Caco-2 (cell line): Measurements from ENCODE around the gene OR52B6. TPM values are rescaled to one million over a fixed set of nuclear protein-coding genes. Genes with fewer than 3 reads are reported as not detected.

Experiments used
- BruUV-seq: library from RNA; stranded (reverse); fragments of 400-500 nt; replicated peaks from 2 replicates; lab custom pipeline; 2021; lab: Mats Ljungman, UMichigan
- CTCF ChIA-PET: fragments of 300-600 bp; sonication (Branson Sonifier 250); formaldehyde crosslinking; loops from one replicate; lab custom pipeline; 2022; ENCODE audit warnings: antibody characterized with exemption; lab: Charles Lee
- POLR2A ChIA-PET: fragments of 300-600 bp; sonication (Branson Sonifier 250); formaldehyde crosslinking; loops from one replicate; lab custom pipeline; 2022; ENCODE audit warnings: antibody characterized with exemption; lab: Charles Lee
- DNase-seq, 2 experiments: peaks; one replicate each; pipeline versions ENCODE4 v3.0.0 to v3.0.0-alpha.2; 2020 to 2022
- H3K27me3 ChIP-seq: replicated peaks from 2 replicates; pipeline ENCODE4 v1.6.0; 2011; ENCODE audit warnings: low read length; ENCODE audit not compliant: control insufficient read depth, insufficient read depth
- H3K36me3 ChIP-seq: 2 replicates; pipeline ENCODE4 v1.5.1; 2011; ENCODE audit warnings: low read length; ENCODE audit not compliant: control insufficient read depth, insufficient read depth
- H3K4me1 ChIP-seq: fragments of 250-450 bp; sonication (Bioruptor Pico); 2 replicates; pipeline ENCODE4 v1.5.1; 2020; ENCODE audit warnings: mild to moderate bottlenecking
- H3K4me3 ChIP-seq: 2 replicates; pipeline ENCODE4 v1.5.1; 2011; ENCODE audit warnings: low read depth, mild to moderate bottlenecking, control low read depth, low read length
- H3K9me3 ChIP-seq: fragments of 250-450 bp; sonication (Bioruptor Pico); 2 replicates; pipeline ENCODE4 v1.5.1; 2020; ENCODE audit warnings: mild to moderate bottlenecking, moderate library complexity
- H3K27ac Mint-ChIP-seq: one replicate; pipeline ENCODE4 v1.8.0; 2022; ENCODE audit warnings: mixed read lengths; ENCODE audit not compliant: unreplicated experiment
- H3K27me3 Mint-ChIP-seq: one replicate; pipeline ENCODE4 v1.8.0; 2022; ENCODE audit warnings: mixed read lengths; ENCODE audit not compliant: insufficient read depth, unreplicated experiment
- H3K36me3 Mint-ChIP-seq: one replicate; pipeline ENCODE4 v1.8.0; 2022; ENCODE audit warnings: mild to moderate bottlenecking, mixed read lengths; ENCODE audit not compliant: insufficient read depth, unreplicated experiment
- H3K4me1 Mint-ChIP-seq: one replicate; pipeline ENCODE4 v1.8.0; 2022; ENCODE audit warnings: low read depth, mixed read lengths; ENCODE audit not compliant: unreplicated experiment
- H3K4me3 Mint-ChIP-seq: one replicate; pipeline ENCODE4 v1.8.0; 2022; ENCODE audit warnings: mild to moderate bottlenecking, moderate library complexity, mixed read lengths; ENCODE audit not compliant: unreplicated experiment
- H3K9me3 Mint-ChIP-seq: one replicate; pipeline ENCODE4 v1.8.0; 2022; ENCODE audit warnings: mixed read lengths; ENCODE audit not compliant: unreplicated experiment
- intact Hi-C: fragments of 100-400 bp; cut with micrococcal nuclease; formaldehyde crosslinking; loops from one replicate; pipeline ENCODE4 v1.10.0; 2022; ENCODE audit not compliant: unreplicated experiment
- total RNA-seq: library from RNA; stranded (reverse); gene quantifications from 2 replicates; pipeline ENCODE4 v1.2.3, GENCODE V29; 2022
- TF ChIP-seq, protein P1 (sequence below), 2 experiments: fragments of 200-600 bp in 1 of 2; IDR thresholded peaks; 1 replicate in 1 of 2; 2 replicates in 1 of 2; pipeline versions ENCODE4 v1.5.1 to v1.8.0; 2011 to 2022; ENCODE audit warnings: antibody characterized with exemption in 1 of 2, control low read depth in 1 of 2, inconsistent platforms in 1 of 2, low read depth in 1 of 2, low read length in 1 of 2, mild to moderate bottlenecking in 1 of 2, moderate library complexity in 1 of 2; ENCODE audit not compliant: insufficient read depth in 1 of 2, severe bottlenecking in 1 of 2, unreplicated experiment in 1 of 2

Gene OR52B6
- total RNA-seq, 1 experiment from 2014 or later = not detected

DNA sequence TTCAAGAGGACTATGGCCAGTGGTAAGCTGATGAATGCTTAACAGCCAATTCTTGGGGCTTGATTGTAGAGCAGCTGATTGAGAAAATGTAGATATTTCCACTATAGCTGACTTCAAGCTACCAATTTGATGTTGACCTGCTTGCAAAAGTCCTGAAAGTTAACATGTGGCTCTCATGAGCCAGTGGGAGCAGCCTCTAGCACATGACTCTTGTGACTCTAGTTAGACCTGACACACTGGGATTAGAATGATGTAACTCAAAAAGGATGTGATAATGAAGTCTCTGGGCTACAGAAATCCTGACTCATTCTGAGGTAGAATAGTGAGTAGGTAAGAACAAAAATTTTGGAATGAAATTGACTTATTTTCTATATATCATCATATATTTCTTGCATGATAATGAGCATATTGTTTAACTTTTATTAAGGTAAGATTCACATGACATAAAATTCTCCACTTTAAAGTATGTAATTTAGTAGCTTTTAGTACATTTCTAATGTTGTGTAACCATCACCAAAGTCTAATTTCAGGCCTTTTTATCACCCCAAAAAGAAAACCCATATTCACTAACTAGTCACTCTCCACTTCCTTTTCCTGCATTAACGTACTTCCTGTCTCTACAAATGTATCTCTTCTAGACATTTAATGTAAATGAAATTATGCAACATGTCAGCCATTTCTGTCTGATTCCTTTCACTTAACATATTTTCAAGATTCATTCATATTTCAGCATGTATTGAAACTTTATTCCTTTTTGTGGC, 16.2 kb upstream of the OR52B6 start:
- no peaks in the 10 kb centered on the region for H3K36me3 Mint-ChIP-seq
- TF ChIP-seq, protein P1, sequence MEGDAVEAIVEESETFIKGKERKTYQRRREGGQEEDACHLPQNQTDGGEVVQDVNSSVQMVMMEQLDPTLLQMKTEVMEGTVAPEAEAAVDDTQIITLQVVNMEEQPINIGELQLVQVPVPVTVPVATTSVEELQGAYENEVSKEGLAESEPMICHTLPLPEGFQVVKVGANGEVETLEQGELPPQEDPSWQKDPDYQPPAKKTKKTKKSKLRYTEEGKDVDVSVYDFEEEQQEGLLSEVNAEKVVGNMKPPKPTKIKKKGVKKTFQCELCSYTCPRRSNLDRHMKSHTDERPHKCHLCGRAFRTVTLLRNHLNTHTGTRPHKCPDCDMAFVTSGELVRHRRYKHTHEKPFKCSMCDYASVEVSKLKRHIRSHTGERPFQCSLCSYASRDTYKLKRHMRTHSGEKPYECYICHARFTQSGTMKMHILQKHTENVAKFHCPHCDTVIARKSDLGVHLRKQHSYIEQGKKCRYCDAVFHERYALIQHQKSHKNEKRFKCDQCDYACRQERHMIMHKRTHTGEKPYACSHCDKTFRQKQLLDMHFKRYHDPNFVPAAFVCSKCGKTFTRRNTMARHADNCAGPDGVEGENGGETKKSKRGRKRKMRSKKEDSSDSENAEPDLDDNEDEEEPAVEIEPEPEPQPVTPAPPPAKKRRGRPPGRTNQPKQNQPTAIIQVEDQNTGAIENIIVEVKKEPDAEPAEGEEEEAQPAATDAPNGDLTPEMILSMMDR (IDR thresholded peaks at IDR 0.05; ENCODE audit: insufficient read depth in 1 of 2, low read depth in 1 of 2, low read length in 1 of 2, severe bottlenecking in 1 of 2, unreplicated experiment in 1 of 2) = no peak
- H3K4me1 Mint-ChIP-seq = no peaks in the 10 kb centered on the region
- Histone ChIP-seq H3K4me1 (no peaks in the 10 kb centered on the region), H3K4me3 (no peak overlapping the region), H3K9me3 (no peaks in the 10 kb centered on the region), H3K27me3 (no peaks in the 10 kb centered on the region), H3K36me3 (no peaks in the 10 kb centered on the region)
- H3K4me3 Mint-ChIP-seq = no peak overlapping the region
- H3K27me3 Mint-ChIP-seq = peaks cover 9% of the 10 kb centered on the region
- no peak overlapping the region for H3K27ac Mint-ChIP-seq
- intact Hi-C loops = no loop called here
- BruUV-seq = no TSS peak
- ChIA-PET POLR2A (no interaction called here), CTCF (no interaction called here)
- DNase-seq = no peak
- no peaks in the 10 kb centered on the region for H3K9me3 Mint-ChIP-seq

DNA sequence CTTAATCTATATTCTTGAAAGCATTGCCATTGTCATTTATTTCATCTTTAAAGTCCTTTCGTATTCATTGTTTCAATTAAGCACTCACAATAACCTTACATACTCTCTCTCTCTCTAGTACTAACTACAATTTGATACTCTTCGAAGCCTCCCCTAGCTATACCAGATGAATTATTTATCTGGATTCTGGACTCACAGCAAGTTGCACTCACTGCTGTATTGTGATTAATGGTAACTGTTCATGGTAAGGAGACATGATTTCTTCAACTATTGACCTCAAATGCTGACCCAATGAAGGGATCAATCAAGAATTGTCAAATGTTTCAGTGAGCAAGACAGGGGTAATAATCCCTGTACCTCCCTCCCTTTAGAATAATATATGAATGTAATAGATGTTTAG, 6.0 kb upstream of the OR52B6 start:
- Mint-ChIP-seq H3K9me3 (no peaks in the 10 kb centered on the region), H3K27me3 (peaks cover 7% of the 10 kb centered on the region), H3K36me3 (no peaks in the 10 kb centered on the region), H3K4me3 (no peak overlapping the region), H3K27ac (no peak overlapping the region), H3K4me1 (no peaks in the 10 kb centered on the region)
- ChIA-PET CTCF (no interaction called here), POLR2A (no interaction called here)
- intact Hi-C loops = no loop called here
- no peaks in the 10 kb centered on the region for H3K36me3 ChIP-seq
- no TSS peak for BruUV-seq
- TF ChIP-seq, protein P1 (IDR thresholded peaks at IDR 0.05; ENCODE audit: insufficient read depth in 1 of 2, low read depth in 1 of 2, low read length in 1 of 2, severe bottlenecking in 1 of 2, unreplicated experiment in 1 of 2) = no peak
- no peaks in the 10 kb centered on the region for H3K27me3 ChIP-seq
- no peaks in the 10 kb centered on the region; the same call in 1 of the 2 replicates for H3K9me3 ChIP-seq
- no peak overlapping the region for H3K4me3 ChIP-seq
- H3K4me1 ChIP-seq = no peaks in the 10 kb centered on the region
- DNase-seq = no peak

DNA sequence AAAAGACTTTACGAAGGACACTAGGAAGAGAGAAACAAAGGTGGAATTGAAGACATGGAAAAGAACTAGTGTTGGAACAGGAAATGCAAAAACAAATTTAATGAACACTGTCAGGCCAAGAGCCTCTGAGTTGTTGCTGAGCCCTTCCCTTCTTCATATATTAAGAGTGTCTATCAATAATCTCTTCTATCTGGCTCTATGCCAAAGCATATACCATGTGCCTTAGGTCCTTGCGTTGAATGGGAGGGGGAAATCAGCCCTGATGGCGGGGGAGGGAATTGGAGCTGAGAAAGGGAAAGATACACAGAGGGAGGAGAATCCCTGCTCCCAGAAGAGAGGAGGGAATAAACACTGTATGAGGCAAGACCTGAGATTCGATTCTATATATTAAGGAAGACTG, 5.5 kb upstream of the OR52B6 start:
- no peaks in the 10 kb centered on the region for H3K36me3 ChIP-seq
- H3K36me3 Mint-ChIP-seq = no peaks in the 10 kb centered on the region
- no peaks in the 10 kb centered on the region; the same call in 1 of the 2 replicates for H3K9me3 ChIP-seq
- CTCF ChIA-PET = no interaction called here
- no peaks in the 10 kb centered on the region for H3K4me1 ChIP-seq
- no peaks in the 10 kb centered on the region for H3K9me3 Mint-ChIP-seq
- no peaks in the 10 kb centered on the region for H3K4me1 Mint-ChIP-seq
- no peak overlapping the region for H3K27ac Mint-ChIP-seq
- H3K4me3 Mint-ChIP-seq = no peak overlapping the region
- H3K4me3 ChIP-seq = no peak overlapping the region
- peaks cover 7% of the 10 kb centered on the region for H3K27me3 Mint-ChIP-seq
- no TSS peak for BruUV-seq
- DNase-seq = no peak
- no peaks in the 10 kb centered on the region for H3K27me3 ChIP-seq
- intact Hi-C loops = no loop called here
- POLR2A ChIA-PET = no interaction called here
- TF ChIP-seq, protein P1 (IDR thresholded peaks at IDR 0.05; ENCODE audit: insufficient read depth in 1 of 2, low read depth in 1 of 2, low read length in 1 of 2, severe bottlenecking in 1 of 2, unreplicated experiment in 1 of 2) = no peak
